KMS-11 (cell line): ENCODE results near the gene KLK3.

ENCODE experiments used
- H2AFZ ChIP-seq: fragments of 200-600 bp; sonication (generic); 2 replicates; pipeline ENCODE4 v1.6.1; 2016; ENCODE audit warnings: antibody characterized with exemption, mixed run types, low read depth
- H3K27ac ChIP-seq: fragments of 200-600 bp; sonication (generic); 2 replicates; pipeline ENCODE4 v1.6.1; 2016; ENCODE audit warnings: mild to moderate bottlenecking, mixed run types
- H3K27me3 ChIP-seq: fragments of 200-600 bp; sonication (generic); 2 replicates; pipeline ENCODE4 v1.6.1; 2017; ENCODE audit warnings: mild to moderate bottlenecking, low read depth, mixed run types, moderate library complexity; ENCODE audit not compliant: insufficient read depth
- H3K36me3 ChIP-seq: fragments of 200-600 bp; sonication (generic); 2 replicates; pipeline ENCODE4 v1.6.1; 2017; ENCODE audit warnings: mild to moderate bottlenecking, mixed run types; ENCODE audit not compliant: insufficient read depth
- H3K4me1 ChIP-seq: fragments of 200-600 bp; sonication (generic); 2 replicates; pipeline ENCODE4 v1.6.1; 2016; ENCODE audit warnings: mild to moderate bottlenecking, low read depth, mixed run types; ENCODE audit not compliant: poor library complexity, severe bottlenecking
- H3K4me2 ChIP-seq: fragments of 200-600 bp; sonication (generic); 2 replicates; pipeline ENCODE4 v1.7.0; 2016; ENCODE audit warnings: mild to moderate bottlenecking, mixed run types
- H3K4me3 ChIP-seq: fragments of 200-600 bp; sonication (generic); IDR thresholded peaks from 2 replicates; pipeline ENCODE4 v1.6.1; 2017; ENCODE audit warnings: low read depth, low read length, mixed read lengths; ENCODE audit not compliant: insufficient read depth
- H3K79me2 ChIP-seq: fragments of 200-600 bp; sonication (generic); 2 replicates; pipeline ENCODE4 v1.6.1; 2016; ENCODE audit warnings: low read depth, mixed run types; ENCODE audit not compliant: insufficient read depth
- H3K9ac ChIP-seq: fragments of 200-600 bp; sonication (generic); 2 replicates; pipeline ENCODE4 v1.6.1; 2016; ENCODE audit warnings: mild to moderate bottlenecking, mixed run types
- H4K20me1 ChIP-seq: fragments of 200-600 bp; sonication (generic); 2 replicates; pipeline ENCODE4 v1.6.1; 2016; ENCODE audit warnings: mild to moderate bottlenecking, mixed run types; ENCODE audit not compliant: insufficient read depth
- CTCF ChIP-seq: fragments of 200-600 bp; sonication (generic); conservative IDR thresholded peaks from 2 replicates; pipeline ENCODE4 v1.6.1; 2017; ENCODE audit warnings: low read depth, mild to moderate bottlenecking, antibody characterized with exemption, low read length, moderate library complexity, mixed read lengths

Gene KLK3

GRCh38 chr19:50829801-50830200 lies 24.9 kb upstream of the KLK3 start:
- Histone ChIP-seq H2AFZ (no peak overlapping the region), H3K4me2 (no peak overlapping the region), H4K20me1 (no peaks in the 10 kb centered on the region), H3K79me2 (no peaks in the 10 kb centered on the region), H3K4me3 (no peak overlapping the region), H3K36me3 (no peaks in the 10 kb centered on the region), H3K9ac (no peak overlapping the region), H3K27me3 (peaks cover 14% of the 10 kb centered on the region; the same call in 1 of the 2 replicates), H3K27ac (no peak overlapping the region), H3K4me1 (no peaks in the 10 kb centered on the region)
- no peak for TF ChIP-seq CTCF

GRCh38 chr19:50830266-50831025 lies 24.3 kb upstream of the KLK3 start:
- no peak overlapping the region for H2AFZ ChIP-seq
- no peak overlapping the region for H3K27ac ChIP-seq
- H3K36me3 ChIP-seq: no peaks in the 10 kb centered on the region
- no peak overlapping the region for H3K4me3 ChIP-seq
- H4K20me1 ChIP-seq: no peaks in the 10 kb centered on the region
- no peak overlapping the region for H3K4me2 ChIP-seq
- no peaks in the 10 kb centered on the region for H3K79me2 ChIP-seq
- H3K9ac ChIP-seq: no peak overlapping the region
- no peak for TF ChIP-seq CTCF
- no peaks in the 10 kb centered on the region for H3K4me1 ChIP-seq
- peaks cover 16% of the 10 kb centered on the region; the same call in 1 of the 2 replicates for H3K27me3 ChIP-seq

- Histone ChIP-seq H3K27ac (no peak overlapping the region), H3K36me3 (no peaks in the 10 kb centered on the region), H3K4me2 (no peak overlapping the region), H3K4me3 (no peak overlapping the region), H3K27me3 (peaks cover 15% of the 10 kb centered on the region; the same call in 1 of the 2 replicates), H3K4me1 (no peaks in the 10 kb centered on the region), H3K9ac (no peak overlapping the region), H2AFZ (no peak overlapping the region), H4K20me1 (no peaks in the 10 kb centered on the region), H3K79me2 (no peaks in the 10 kb centered on the region)
- no peak for TF ChIP-seq CTCF
These were observed 23.7 kb upstream of the KLK3 start for GRCh38 chr19:50831026-50831396.

GRCh38 chr19:50832666-50833065 lies 22.0 kb upstream of the KLK3 start:
- TF ChIP-seq CTCF: no peak
- Histone ChIP-seq H3K9ac (no peak overlapping the region), H2AFZ (no peak overlapping the region), H3K36me3 (no peaks in the 10 kb centered on the region), H3K27me3 (peaks cover 8% of the 10 kb centered on the region; the same call in 1 of the 2 replicates), H3K4me1 (no peaks in the 10 kb centered on the region), H3K27ac (no peak overlapping the region), H3K79me2 (no peaks in the 10 kb centered on the region), H3K4me2 (no peak overlapping the region), H3K4me3 (no peak overlapping the region), H4K20me1 (no peaks in the 10 kb centered on the region)
